Bronchial epithelial cell (primary cell): ENCODE measurements around the gene UBTFL1. TPM values are rescaled to one million over a fixed set of nuclear protein-coding genes. Genes with fewer than 3 reads are reported as not detected.

ENCODE experiments used
- DNase-seq: peaks from one replicate; pipeline ENCODE4 v3.0.0-alpha.2; 2010; ENCODE audit warnings: low read depth
- FAIRE-seq: peaks from 2 replicates; lab custom pipeline; 2011; peaks lifted over from hg19 to GRCh38; lab: Jason Lieb, UNC
- H3K27me3 ChIP-seq: 2 replicates; pipeline ENCODE4 v1.5.1; 2011; ENCODE audit warnings: low read length; ENCODE audit not compliant: control insufficient read depth, insufficient read depth
- H3K36me3 ChIP-seq: 2 replicates; pipeline ENCODE4 v1.5.1; 2011; ENCODE audit warnings: low read length; ENCODE audit not compliant: control insufficient read depth, insufficient read depth
- H3K4me3 ChIP-seq: 2 replicates; pipeline ENCODE4 v1.5.1; 2011; ENCODE audit warnings: mild to moderate bottlenecking, low read depth, low read length, control low read depth
- CTCF ChIP-seq: IDR thresholded peaks from 2 replicates; pipeline ENCODE4 v1.5.1; 2011; ENCODE audit warnings: mild to moderate bottlenecking, moderate library complexity, low read length, control low read depth, inconsistent platforms; ENCODE audit not compliant: insufficient read depth, severe bottlenecking
- total RNA-seq: library from RNA; depleted of rRNA; stranded (reverse); fragments of >200 nt; gene quantifications from 2 replicates; pipeline ENCODE4 v1.2.1, GENCODE V29; 2014

The UBTFL1 gene
- total RNA-seq, 1 donor from 2014 or later = not detected

- DNase-seq (no peak), FAIRE-seq (no peak)
- no peak for TF ChIP-seq CTCF
- H3K4me3 ChIP-seq = no peak overlapping the region
- H3K36me3 ChIP-seq = no peaks in the 10 kb centered on the region
- H3K27me3 ChIP-seq = no peaks in the 10 kb centered on the region
Measured at GRCh38 chr11:90120191-90120590, 34.4 kb downstream of the UBTFL1 start.

GRCh38 chr11:90124371-90124770, 38.6 kb downstream of the UBTFL1 start:
- Histone ChIP-seq H3K36me3 (no peaks in the 10 kb centered on the region), H3K4me3 (no peak overlapping the region), H3K27me3 (no peaks in the 10 kb centered on the region)
- no peak for FAIRE-seq
- no peak for TF ChIP-seq CTCF
- DNase-seq = no peak

GRCh38 chr11:90124946-90125345, 39.2 kb downstream of the UBTFL1 start:
- Histone ChIP-seq H3K27me3 (no peaks in the 10 kb centered on the region), H3K4me3 (no peak overlapping the region), H3K36me3 (no peaks in the 10 kb centered on the region)
- DNase-seq (no peak), FAIRE-seq (no peak)
- TF ChIP-seq CTCF = no peak

- H3K4me3 ChIP-seq = no peak overlapping the region
- peaks cover 9% of the 10 kb centered on the region for H3K27me3 ChIP-seq
- no peak for FAIRE-seq
- H3K36me3 ChIP-seq = no peaks in the 10 kb centered on the region
- no peak for TF ChIP-seq CTCF
- no peak for DNase-seq
Measured at GRCh38 chr11:90133560-90134477, 48.1 kb downstream of the UBTFL1 start.

GRCh38 chr11:90134478-90135003, 48.8 kb downstream of the UBTFL1 start, which contains the start of gene NAALAD2:
Gene NAALAD2, plus strand, starts transcription at chr11:90134663. Its CDS starts 96 bp downstream, at chr11:90134759.
- Histone ChIP-seq H3K27me3 (peaks cover 9% of the 10 kb centered on the region), H3K4me3 (peak within 1 kb of the TSS; percentile 24), H3K36me3 (no peaks in the 10 kb centered on the region)
- no peak for FAIRE-seq
- no peak for TF ChIP-seq CTCF
- DNase-seq = no peak
